ENCODE measurements around the gene PTTG1IP.
"Not testable (repeated sequence)": the region's sequence is repeated elsewhere in the genome, so short reads cannot be mapped to it uniquely, and the experiment has no call there.

DNA sequence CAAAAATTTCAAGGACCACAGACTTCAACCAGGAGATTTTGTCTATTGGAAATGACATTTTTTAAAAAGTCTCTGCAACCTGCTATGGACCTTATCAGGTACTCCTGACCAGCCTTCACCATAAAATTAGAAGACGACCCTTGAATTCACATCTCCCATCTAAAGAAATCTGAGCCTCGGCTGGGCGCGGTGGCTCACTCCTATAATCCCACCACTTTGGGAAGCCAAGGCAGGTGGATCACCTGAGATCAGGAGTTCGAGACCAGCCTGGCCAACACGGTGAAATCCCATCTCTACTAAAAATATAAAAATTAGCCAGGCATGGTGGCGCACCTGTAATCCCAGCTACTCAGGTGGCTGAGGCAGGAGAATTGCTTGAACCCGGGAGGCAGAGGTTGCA is 5.7 kb upstream of the PTTG1IP start:
- TF ChIP-seq, protein P1, sequence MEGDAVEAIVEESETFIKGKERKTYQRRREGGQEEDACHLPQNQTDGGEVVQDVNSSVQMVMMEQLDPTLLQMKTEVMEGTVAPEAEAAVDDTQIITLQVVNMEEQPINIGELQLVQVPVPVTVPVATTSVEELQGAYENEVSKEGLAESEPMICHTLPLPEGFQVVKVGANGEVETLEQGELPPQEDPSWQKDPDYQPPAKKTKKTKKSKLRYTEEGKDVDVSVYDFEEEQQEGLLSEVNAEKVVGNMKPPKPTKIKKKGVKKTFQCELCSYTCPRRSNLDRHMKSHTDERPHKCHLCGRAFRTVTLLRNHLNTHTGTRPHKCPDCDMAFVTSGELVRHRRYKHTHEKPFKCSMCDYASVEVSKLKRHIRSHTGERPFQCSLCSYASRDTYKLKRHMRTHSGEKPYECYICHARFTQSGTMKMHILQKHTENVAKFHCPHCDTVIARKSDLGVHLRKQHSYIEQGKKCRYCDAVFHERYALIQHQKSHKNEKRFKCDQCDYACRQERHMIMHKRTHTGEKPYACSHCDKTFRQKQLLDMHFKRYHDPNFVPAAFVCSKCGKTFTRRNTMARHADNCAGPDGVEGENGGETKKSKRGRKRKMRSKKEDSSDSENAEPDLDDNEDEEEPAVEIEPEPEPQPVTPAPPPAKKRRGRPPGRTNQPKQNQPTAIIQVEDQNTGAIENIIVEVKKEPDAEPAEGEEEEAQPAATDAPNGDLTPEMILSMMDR (IDR thresholded peaks at IDR 0.05), result not testable (repeated sequence)
- not testable (repeated sequence) for TF ChIP-seq POLR2A (IDR thresholded peaks at IDR 0.05); EP300 (IDR thresholded peaks at IDR 0.05; ENCODE audit: low read depth)

Data from transverse colon (tissue), 3 donors.